Fibroblast of the conjunctiva (primary cell): Measurements from ENCODE around the gene CCNB1.
"Not testable (repeated sequence)": the region's sequence is repeated elsewhere in the genome, so short reads cannot be mapped to it uniquely, and the experiment has no call there.

Experiments used
- DNase-seq: peaks from one replicate; pipeline ENCODE4 v3.0.0-alpha.2; 2010; ENCODE audit warnings: low read depth

Gene CCNB1

DNA sequence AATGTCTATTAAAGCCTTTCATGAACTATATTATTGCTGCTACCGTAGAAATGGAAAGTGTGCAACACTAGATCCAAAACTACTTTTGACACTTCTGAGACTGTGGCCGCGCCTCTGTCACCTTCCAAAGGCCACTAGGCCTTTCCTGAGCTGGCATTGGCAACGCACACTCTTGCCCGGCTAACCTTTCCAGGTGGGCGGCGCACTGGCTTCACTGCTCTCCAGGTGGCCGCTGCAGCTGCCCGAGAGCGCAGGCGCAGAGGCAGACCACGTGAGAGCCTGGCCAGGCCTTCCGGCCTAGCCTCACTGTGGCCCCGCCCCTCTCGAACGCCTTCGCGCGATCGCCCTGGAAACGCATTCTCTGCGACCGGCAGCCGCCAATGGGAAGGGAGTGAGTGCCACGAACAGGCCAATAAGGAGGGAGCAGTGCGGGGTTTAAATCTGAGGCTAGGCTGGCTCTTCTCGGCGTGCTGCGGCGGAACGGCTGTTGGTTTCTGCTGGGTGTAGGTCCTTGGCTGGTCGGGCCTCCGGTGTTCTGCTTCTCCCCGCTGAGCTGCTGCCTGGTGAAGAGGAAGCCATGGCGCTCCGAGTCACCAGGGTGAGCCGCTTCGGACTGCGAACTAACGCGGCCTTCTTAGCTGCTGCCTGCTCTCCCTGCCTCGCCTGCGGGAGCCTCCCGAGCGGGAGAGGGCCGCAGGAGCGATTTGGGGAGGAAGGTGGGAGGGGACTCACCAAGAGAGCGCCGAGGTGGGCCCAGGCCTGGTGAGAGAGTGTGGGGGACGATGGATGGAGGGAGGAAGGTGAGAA is at the start of gene CCNB1:
TSS of gene CCNB1 (plus strand) at position 465 of the 807 bp plus-strand sequence. CDS start at position 578, 113 bp downstream.
- DNase-seq: peak; percentile 93

- peak; percentile 72 for DNase-seq
Observed at GRCh38 chr5:69129413-69129812, 37.5 kb upstream of the CCNB1 start.

- no peak for DNase-seq
Observed at GRCh38 chr5:69130241-69130640, 36.7 kb upstream of the CCNB1 start.

GRCh38 chr5:69131304-69131703 is 35.6 kb upstream of the CCNB1 start:
- DNase-seq: no peak

DNA sequence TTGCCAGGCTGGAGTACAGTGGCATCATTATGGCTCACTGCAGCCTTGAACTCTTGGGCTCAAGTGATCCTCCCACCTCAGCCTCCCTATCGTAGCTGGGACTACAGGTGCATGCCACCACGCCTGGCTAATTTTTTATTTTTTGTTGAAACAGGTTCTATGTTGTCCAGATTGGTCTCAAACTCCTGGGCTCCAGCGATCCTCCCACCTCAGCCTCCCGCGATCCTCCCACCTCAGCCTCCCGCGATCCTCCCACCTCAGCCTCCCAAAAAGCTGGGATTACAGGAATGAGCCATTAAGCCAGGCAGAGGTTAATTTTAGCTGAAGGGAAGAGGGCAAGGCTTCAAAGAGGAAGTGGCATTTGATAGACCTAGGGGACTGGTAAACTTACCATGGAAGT is 32.8 kb upstream of the CCNB1 start:
- no peak for DNase-seq

DNA sequence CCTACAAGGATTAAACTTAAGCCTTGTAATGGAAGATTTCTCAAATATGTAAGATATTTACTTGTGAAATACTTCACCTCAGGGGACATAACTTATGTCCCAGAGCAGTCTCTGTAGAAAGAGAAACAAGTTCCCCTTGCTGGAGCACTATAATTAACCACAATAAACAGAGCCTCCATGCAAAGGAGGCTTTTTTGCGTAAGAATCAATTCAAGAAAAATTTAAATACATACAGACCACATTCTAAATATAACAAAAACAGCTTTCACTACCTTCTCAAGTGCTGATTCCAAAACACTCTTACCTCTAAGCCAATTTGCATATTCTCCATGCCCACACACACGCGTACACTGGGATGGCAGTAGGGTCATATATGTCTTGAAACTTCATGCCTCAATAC is 30.7 kb upstream of the CCNB1 start:
- DNase-seq: peak; percentile 2

- DNase-seq: not testable (repeated sequence)
Observed at GRCh38 chr5:69137208-69137607, 29.7 kb upstream of the CCNB1 start.

DNA sequence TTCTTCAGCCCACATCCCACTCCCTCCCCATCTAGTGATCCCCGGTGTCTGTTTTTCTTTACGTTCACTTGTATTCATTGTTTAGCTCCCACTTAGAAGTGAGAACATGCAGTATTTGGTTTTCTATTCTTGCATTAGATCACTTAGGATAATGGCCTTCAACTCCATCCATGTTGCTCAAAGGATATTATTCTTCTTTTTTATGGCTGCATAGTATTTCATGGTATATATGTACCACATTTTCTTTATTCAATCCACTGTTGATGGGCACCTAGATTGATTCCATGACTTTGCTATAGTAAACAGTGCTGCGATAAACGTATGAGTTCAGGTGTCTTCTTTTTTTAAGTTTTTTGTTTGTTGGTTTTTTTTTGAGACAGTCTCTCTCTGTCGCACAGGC is 29.1 kb upstream of the CCNB1 start:
- no peak for DNase-seq

DNA sequence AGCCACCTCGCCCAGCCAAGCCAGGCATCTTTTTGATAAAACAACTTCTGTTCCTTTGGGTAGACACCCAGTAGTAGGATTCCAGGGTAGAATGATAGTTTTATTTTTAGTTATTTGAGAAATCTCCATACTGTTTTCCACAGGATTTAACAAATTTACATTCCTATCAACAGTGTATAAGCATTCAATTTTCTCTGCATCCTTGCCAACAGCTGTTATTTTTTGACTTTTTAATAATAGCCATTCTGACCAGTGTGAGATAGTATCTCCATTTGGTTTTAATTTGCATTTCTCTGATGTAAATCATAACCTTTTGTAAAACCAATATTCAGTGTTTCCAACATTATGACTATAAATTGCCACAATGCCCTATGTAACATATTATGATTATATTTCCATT is 28.2 kb upstream of the CCNB1 start:
- peak; percentile 0 for DNase-seq

GRCh38 chr5:69140239-69140638 is 26.7 kb upstream of the CCNB1 start:
- DNase-seq: not testable (repeated sequence)

- DNase-seq: no peak
Observed at GRCh38 chr5:69140827-69141226, 26.1 kb upstream of the CCNB1 start.

DNA sequence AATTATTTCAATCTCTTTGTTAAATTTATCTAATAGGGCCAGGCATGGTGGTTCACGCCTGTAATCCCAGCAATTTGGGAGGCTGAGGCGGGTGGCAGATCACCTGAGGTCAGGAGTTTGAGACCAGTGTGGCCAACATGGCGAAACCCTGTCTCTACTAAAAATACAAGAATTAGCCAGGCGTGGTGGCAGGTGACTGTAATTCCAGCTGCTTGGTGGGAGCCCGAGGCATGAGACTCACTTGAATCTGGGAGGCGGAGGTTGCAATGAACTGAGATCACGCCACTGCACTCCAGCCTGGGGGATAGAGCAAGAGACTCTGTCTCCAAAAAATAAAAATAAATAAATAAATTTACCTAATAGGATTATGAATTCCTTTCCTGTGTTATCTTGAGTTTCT is 18.4 kb upstream of the CCNB1 start:
- DNase-seq: not testable (repeated sequence)

DNA sequence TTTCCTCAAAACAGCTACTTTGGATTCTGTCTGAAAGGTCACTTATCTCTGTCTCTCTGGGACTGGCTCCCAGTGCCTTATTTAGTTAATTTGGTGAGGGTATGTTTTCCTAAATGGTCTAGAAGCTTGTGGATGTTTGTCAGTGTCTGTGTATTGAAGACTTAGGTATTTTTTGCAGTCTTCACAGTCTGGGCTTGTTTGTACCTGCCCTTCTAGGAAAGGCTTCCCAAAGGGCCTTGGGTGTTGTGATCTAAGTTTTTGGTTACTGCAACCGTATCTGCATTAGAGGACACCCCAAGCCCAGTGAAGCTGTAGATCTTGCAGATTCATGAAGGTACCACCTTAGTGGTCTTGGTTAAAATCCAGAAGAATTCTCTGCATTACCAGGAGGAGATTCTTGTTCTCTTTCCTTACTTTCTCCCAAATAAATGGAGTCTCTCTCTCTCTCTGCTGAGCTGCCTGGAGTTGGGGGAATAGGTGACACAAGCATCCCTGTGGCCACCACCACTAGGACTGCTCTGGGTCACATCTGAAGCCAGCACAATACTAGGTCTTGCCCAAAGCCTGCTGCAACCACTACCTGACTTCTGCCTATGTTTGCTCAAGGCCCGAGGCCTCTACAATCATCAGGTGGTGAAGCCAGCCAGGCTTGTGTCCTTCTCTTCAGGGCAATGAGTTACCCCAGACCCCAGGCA is 17.8 kb upstream of the CCNB1 start:
- no peak for DNase-seq

DNA sequence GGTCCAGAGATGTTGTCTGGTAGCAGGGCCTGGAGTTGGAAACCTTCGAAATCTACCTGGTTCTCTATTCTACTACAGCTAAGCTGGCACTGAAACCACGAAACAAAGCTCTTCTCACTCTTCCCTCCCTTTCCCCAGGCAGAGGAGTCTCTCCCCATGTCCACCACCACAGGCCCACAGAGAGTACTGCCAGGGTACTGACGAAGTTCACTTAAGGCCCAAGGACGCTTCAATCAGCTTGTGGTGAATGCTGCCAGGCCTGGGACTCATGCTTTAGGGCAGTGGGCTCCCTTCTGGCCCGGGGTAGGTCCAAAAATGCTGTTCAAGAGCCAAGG is 17.3 kb upstream of the CCNB1 start:
- no peak for DNase-seq

GRCh38 chr5:69152731-69153130 is 14.2 kb upstream of the CCNB1 start:
- DNase-seq: no peak

DNA sequence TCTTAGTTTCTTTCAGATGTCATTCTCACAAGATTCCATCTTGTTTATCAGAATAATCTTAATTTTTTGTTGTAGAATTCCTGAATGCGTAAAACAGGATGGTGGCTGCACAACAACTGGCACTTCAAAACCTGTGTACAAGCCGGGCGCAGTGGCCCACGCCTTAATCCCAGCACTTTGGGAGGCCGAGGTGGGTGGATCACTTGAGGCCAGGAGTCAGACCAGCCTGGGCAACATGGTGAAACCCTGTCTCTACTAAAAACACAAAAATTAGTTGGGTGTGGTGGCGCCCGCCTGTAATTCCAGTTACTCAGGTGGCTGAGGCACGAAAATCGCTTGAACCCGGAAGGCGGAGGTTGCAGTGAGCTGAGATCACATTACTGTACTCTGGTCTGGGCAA is 10.5 kb upstream of the CCNB1 start:
- DNase-seq: no peak

DNA sequence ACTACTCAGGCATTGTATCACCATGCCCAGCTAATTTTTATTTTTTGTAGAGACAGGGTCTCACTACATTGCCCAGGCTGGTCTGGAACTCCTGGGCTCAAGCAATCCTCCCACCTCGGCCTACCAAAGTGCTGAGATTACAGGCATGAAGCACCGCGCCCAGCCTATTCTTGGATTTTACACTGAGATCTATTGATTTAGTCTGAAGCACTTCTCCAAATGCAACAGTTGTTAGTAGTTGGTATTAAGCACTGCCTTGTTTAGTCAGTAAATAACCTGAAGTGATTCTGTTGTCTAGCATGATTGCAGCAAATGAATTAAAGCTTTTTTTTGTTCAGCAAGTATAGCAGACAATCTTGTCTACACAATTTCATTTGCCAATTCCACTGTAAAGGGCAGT is 8.9 kb upstream of the CCNB1 start:
- DNase-seq: no peak

GRCh38 chr5:69160651-69161050 is 6.3 kb upstream of the CCNB1 start:
- no peak for DNase-seq

- DNase-seq: no peak
Observed at GRCh38 chr5:69167493-69167855, 524 bp downstream of the CCNB1 start.

DNA sequence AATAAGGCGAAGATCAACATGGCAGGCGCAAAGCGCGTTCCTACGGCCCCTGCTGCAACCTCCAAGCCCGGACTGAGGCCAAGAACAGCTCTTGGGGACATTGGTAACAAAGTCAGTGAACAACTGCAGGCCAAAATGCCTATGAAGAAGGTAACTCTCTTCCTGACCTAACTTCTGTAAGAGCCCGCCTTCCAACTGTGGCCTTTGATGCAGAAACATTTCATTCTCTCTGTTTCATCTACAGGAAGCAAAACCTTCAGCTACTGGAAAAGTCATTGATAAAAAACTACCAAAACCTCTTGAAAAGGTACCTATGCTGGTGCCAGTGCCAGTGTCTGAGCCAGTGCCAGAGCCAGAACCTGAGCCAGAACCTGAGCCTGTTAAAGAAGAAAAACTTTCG is 979 bp downstream of the CCNB1 start:
- DNase-seq: no peak

GRCh38 chr5:69170495-69170894 is 3.5 kb downstream of the CCNB1 start:
- DNase-seq: no peak

DNA sequence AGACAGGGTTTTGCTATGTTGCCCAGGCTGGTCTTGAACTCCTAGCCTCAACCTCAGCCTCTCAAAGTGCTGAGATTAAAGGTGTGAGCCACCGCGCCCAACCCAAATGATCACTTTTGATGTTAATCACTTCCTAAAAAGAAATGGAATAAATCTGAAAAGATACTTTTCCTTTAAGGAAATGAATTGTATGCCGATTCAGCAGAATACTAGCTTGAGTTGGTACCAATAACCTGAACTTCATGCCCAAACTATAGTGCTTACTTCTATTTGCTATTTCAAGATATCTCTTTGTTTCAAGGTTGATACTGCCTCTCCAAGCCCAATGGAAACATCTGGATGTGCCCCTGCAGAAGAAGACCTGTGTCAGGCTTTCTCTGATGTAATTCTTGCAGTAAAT is 4.0 kb downstream of the CCNB1 start:
- no peak for DNase-seq

GRCh38 chr5:69181659-69182293 is 14.8 kb downstream of the CCNB1 start:
- not testable (repeated sequence) for DNase-seq
